Bronchial epithelial cell (primary cell): Measurements from ENCODE around the gene CHAF1A. TPM values are rescaled to one million over a fixed set of nuclear protein-coding genes. Genes with fewer than 3 reads are reported as not detected.

Source experiments
- DNase-seq: peaks from one replicate; pipeline ENCODE4 v3.0.0-alpha.2; 2010; ENCODE audit warnings: low read depth
- FAIRE-seq: peaks from 2 replicates; lab custom pipeline; 2011; peaks lifted over from hg19 to GRCh38; lab: Jason Lieb, UNC
- H3K27me3 ChIP-seq: 2 replicates; pipeline ENCODE4 v1.5.1; 2011; ENCODE audit warnings: low read length; ENCODE audit not compliant: control insufficient read depth, insufficient read depth
- H3K36me3 ChIP-seq: 2 replicates; pipeline ENCODE4 v1.5.1; 2011; ENCODE audit warnings: low read length; ENCODE audit not compliant: control insufficient read depth, insufficient read depth
- H3K4me3 ChIP-seq: 2 replicates; pipeline ENCODE4 v1.5.1; 2011; ENCODE audit warnings: mild to moderate bottlenecking, low read depth, low read length, control low read depth
- total RNA-seq: library from RNA; depleted of rRNA; stranded (reverse); fragments of >200 nt; gene quantifications from 2 replicates; pipeline ENCODE4 v1.2.1, GENCODE V29; 2014
- TF ChIP-seq, protein P1 (sequence below): IDR thresholded peaks from 2 replicates; pipeline ENCODE4 v1.5.1; 2011; ENCODE audit warnings: mild to moderate bottlenecking, moderate library complexity, low read length, control low read depth, inconsistent platforms; ENCODE audit not compliant: insufficient read depth, severe bottlenecking

CHAF1A gene
- total RNA-seq, 1 donor from 2014 or later: 3.7 TPM

DNA sequence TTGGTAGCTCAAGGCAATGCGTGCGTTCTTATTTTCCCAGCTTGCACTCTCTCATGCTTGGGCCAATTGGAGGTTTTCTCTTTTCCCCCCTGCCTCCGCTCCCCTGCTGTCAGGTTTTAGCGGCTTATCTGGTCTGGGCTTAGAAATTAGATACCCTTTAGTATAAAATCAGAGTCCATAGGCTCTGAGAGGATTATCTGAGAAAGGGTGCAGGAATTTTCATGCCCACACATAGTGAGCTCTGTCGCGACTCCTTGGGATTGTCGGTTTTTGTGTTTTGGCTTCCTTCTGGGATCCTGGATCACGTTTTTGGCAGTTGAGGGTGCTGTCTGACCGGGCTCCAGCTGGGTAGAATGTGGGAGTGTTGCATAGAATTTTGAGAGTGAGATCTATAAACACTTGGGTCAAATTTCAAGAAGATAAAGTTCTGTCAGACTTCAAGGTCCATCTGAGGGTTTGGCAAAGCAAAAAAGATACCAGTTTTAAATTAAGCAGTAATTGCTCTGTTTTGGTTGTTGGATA lies 12.4 kb downstream of the CHAF1A start:
- TF ChIP-seq, protein P1, sequence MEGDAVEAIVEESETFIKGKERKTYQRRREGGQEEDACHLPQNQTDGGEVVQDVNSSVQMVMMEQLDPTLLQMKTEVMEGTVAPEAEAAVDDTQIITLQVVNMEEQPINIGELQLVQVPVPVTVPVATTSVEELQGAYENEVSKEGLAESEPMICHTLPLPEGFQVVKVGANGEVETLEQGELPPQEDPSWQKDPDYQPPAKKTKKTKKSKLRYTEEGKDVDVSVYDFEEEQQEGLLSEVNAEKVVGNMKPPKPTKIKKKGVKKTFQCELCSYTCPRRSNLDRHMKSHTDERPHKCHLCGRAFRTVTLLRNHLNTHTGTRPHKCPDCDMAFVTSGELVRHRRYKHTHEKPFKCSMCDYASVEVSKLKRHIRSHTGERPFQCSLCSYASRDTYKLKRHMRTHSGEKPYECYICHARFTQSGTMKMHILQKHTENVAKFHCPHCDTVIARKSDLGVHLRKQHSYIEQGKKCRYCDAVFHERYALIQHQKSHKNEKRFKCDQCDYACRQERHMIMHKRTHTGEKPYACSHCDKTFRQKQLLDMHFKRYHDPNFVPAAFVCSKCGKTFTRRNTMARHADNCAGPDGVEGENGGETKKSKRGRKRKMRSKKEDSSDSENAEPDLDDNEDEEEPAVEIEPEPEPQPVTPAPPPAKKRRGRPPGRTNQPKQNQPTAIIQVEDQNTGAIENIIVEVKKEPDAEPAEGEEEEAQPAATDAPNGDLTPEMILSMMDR: no peak
- DNase-seq: no peak
- peaks cover 1% of the 10 kb centered on the region for H3K36me3 ChIP-seq
- H3K4me3 ChIP-seq: no peak overlapping the region
- H3K27me3 ChIP-seq: no peaks in the 10 kb centered on the region
- FAIRE-seq: no peak

DNA sequence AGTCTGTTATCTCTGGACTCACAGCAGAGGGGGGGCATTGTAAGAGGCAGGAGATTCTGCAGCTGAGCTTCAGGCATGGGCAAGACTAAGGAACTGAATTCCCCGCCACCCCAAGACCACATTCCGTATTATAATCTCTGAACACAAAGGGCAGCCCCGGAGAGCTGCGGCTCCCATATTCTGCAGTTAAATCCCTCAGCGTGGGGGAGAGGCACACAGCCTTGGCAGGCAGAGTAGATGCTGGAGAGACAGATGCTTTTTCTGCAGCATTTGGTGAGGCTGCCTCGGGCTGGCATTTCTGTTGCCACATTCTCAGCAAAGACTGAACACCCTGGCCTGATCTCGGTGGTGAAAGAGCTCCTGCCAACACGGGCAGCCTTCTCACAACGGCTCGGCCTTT lies 12.9 kb downstream of the CHAF1A start:
- FAIRE-seq: no peak
- DNase-seq: no peak
- Histone ChIP-seq H3K4me3 (no peak overlapping the region), H3K27me3 (no peaks in the 10 kb centered on the region), H3K36me3 (peaks cover 1% of the 10 kb centered on the region)
- TF ChIP-seq, protein P1: no peak

DNA sequence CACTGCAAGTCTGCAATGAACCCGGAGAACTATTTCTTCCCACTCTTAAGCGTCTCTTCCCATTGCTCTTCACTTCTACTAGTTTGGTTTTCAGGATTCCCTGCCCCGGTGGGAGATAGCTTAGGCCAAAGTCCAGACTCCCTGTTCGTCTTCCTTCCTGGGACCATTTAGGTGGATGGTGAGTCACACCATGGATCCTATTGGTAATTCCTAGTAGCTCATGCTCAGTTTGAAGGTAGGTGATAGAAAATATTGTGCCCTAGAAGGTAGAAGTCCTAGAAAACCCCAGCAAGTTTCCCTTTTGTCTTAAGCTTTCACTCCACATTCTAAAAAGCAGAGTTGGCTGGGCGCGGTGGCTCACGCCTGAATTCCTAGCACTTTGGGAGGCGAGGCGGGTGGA lies 13.8 kb downstream of the CHAF1A start:
- no peak for FAIRE-seq
- TF ChIP-seq, protein P1: no peak
- peaks cover 1% of the 10 kb centered on the region for H3K36me3 ChIP-seq
- no peak overlapping the region for H3K4me3 ChIP-seq
- H3K27me3 ChIP-seq: no peaks in the 10 kb centered on the region
- DNase-seq: no peak

DNA sequence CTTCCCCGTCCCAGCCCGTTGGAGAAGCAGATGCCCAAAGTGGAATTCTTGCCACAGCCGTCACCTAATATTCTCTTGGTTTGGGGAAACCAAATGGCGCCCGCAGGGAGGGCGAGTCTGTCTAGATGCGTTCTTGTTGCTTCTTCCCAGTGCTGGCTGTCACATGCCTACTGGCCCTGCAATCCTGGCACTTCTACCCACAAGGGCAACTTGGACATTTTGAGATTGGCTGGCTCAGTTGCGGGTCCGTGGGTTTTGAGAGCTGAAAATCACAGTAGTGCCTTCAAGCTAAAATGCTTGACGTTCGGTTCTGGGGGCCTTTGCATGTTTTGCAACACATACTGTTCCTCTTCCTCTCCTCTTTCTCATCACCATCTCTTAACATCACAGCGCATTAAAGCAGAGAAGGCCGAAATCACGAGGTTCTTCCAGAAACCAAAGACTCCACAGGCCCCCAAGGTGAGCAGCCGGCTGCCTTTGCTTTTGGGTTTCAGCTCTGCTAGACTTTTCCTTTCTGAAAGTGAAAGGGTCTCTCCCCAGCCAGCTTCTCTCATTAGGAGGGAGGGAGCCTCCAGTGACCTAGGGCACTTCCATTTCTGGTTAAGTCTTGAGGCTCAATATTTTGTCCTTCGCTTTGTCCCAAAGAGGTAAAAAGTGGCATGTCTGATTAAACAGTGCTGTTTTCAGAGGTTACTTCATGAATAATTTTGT lies 21.1 kb downstream of the CHAF1A start:
- DNase-seq (no peak), FAIRE-seq (peak; percentile 7)
- Histone ChIP-seq H3K27me3 (no peaks in the 10 kb centered on the region), H3K36me3 (peaks cover 6% of the 10 kb centered on the region), H3K4me3 (no peak overlapping the region)
- TF ChIP-seq, protein P1: no peak

DNA sequence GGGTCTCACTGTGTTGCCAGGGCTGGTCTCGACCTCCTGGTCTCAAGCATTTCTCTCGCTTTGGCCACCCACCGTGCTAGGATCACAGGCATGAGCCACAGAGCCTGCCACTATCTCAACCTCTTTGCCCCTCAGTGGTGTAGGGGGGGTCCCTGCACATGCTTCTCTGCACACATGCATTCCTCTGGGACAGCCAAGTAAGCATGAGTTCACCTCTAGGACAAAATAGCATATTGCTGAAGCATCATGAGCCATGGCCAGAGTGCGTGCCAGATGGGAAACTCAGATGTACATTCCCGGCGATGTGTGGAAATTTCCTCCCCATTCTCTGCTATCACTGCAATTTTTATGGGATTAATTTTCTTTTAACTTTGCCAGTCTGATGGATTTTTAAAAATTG lies 23.1 kb downstream of the CHAF1A start:
- DNase-seq: no peak
- Histone ChIP-seq H3K27me3 (no peaks in the 10 kb centered on the region), H3K36me3 (peaks cover 9% of the 10 kb centered on the region), H3K4me3 (no peak overlapping the region)
- FAIRE-seq: no peak
- TF ChIP-seq, protein P1: no peak
